Measurements from ENCODE around the gene IMPDH1. TPM values are rescaled to one million over a fixed set of nuclear protein-coding genes. Genes with fewer than 3 reads are reported as not detected.

IMPDH1 gene
- polyA plus RNA-seq, 2 of the 4 experiments (the other 2 are of a cell fraction), result 55.4 to 65.4 TPM

DNA sequence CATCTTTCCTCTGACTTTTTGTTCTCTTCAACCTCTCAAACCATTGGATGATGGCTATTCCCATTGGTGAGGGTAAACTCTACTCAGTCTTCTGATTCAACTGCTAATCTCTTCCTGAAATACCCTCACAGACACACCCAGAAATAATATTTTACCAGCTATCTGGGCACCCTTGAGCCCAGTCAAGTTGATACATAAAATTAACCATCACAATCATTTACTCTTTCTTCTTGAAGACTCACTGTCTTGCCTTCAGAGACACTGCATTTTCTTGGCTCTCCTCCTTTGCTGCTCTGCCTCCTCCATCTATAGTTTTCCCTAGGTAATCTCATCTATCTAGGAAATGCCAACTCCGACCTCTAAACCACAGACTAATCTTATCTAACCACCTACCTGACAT lies 35.7 kb downstream of the IMPDH1 start:
- POLR2A ChIA-PET, result no interaction called here
- Histone ChIP-seq H3K4me2 (no peak overlapping the region), H3K4me3 (no peak overlapping the region), H3K9me3 (no peaks in the 10 kb centered on the region), H3K27ac (no peak overlapping the region), H3K4me1 (no peaks in the 10 kb centered on the region)
- CTCF ChIA-PET, result interaction anchor here (0.8 to 38.8 kb wide), 4 partner anchors 9 to 29 kb away, joined by 3 to 800 read pairs (median 146); partner anchors contain the start of gene RBM28
- TF ChIP-seq CEBPB (IDR thresholded peaks at IDR 0.05) (no peak), HOXB13 (CRISPR knock-in tag; IDR thresholded peaks at IDR 0.05; ENCODE audit: low read depth) (no peak), RFX5 (IDR thresholded peaks at IDR 0.05) (no peak), CBX8 (IDR thresholded peaks at IDR 0.05) (no peak), CBX2 (IDR thresholded peaks at IDR 0.05; ENCODE audit: borderline replicate concordance, low read depth) (no peak), POLR2A (IDR thresholded peaks at IDR 0.05; ENCODE audit: low read length) (no peak), KDM1A (IDR thresholded peaks at IDR 0.05; ENCODE audit: low read depth) (no peak), ZSCAN20 (CRISPR knock-in tag; IDR thresholded peaks at IDR 0.05) (no peak), SREBF2 (IDR thresholded peaks at IDR 0.05) (no peak), FOSL2 (IDR thresholded peaks at IDR 0.05) (no peak), FOSL2 (CRISPR knock-in tag; IDR thresholded peaks at IDR 0.05) (no peak), ESRRA (IDR thresholded peaks at IDR 0.05; ENCODE audit: borderline replicate concordance, low read length) (no peak), KDM5A (IDR thresholded peaks at IDR 0.05) (no peak), JUNB (IDR thresholded peaks at IDR 0.05) (no peak)
- TF ChIP-seq, protein P1, sequence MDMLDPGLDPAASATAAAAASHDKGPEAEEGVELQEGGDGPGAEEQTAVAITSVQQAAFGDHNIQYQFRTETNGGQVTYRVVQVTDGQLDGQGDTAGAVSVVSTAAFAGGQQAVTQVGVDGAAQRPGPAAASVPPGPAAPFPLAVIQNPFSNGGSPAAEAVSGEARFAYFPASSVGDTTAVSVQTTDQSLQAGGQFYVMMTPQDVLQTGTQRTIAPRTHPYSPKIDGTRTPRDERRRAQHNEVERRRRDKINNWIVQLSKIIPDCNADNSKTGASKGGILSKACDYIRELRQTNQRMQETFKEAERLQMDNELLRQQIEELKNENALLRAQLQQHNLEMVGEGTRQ (IDR thresholded peaks at IDR 0.05), result no peak
- TF ChIP-seq, protein P2, sequence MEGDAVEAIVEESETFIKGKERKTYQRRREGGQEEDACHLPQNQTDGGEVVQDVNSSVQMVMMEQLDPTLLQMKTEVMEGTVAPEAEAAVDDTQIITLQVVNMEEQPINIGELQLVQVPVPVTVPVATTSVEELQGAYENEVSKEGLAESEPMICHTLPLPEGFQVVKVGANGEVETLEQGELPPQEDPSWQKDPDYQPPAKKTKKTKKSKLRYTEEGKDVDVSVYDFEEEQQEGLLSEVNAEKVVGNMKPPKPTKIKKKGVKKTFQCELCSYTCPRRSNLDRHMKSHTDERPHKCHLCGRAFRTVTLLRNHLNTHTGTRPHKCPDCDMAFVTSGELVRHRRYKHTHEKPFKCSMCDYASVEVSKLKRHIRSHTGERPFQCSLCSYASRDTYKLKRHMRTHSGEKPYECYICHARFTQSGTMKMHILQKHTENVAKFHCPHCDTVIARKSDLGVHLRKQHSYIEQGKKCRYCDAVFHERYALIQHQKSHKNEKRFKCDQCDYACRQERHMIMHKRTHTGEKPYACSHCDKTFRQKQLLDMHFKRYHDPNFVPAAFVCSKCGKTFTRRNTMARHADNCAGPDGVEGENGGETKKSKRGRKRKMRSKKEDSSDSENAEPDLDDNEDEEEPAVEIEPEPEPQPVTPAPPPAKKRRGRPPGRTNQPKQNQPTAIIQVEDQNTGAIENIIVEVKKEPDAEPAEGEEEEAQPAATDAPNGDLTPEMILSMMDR (IDR thresholded peaks at IDR 0.05), result no peak
- TF ChIP-seq, protein P3, sequence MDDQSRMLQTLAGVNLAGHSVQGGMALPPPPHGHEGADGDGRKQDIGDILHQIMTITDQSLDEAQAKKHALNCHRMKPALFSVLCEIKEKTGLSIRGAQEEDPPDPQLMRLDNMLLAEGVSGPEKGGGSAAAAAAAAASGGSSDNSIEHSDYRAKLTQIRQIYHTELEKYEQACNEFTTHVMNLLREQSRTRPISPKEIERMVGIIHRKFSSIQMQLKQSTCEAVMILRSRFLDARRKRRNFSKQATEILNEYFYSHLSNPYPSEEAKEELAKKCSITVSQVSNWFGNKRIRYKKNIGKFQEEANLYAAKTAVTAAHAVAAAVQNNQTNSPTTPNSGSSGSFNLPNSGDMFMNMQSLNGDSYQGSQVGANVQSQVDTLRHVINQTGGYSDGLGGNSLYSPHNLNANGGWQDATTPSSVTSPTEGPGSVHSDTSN (IDR thresholded peaks at IDR 0.05), result no peak
- no peak for DNase-seq (ENCODE audit: low read depth in 1 of 2, low spot score in 1 of 2)
- no peak for FAIRE-seq
- ATAC-seq, result no peak
- WGBS (ENCODE audit: missing lambda C conversion rate), result 11% methylated on average over 1 of the region's 1 CpG

DNA sequence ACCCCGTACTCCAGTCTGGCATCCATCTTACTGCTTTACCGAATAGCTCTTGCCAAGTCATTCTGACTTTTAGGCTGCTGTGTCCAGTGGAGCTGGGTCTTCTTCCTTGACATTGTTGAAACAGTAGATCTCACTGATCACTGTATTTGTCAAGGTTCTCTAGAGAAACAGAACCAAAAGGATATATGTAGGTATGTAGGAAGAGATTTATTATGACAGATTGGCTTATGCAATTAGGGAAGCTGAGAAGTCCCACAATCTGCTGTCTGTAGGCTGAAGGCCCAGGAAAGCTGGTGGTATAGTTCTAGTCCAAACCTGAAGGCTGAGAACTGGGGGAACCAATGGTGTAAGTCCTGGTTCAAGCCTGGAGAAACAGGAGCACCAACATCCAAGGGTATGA lies 36.2 kb downstream of the IMPDH1 start:
- Histone ChIP-seq H3K4me1 (no peaks in the 10 kb centered on the region), H3K27ac (no peak overlapping the region), H3K9me3 (no peaks in the 10 kb centered on the region), H3K4me3 (no peak overlapping the region), H3K4me2 (no peak overlapping the region)
- POLR2A ChIA-PET, result no interaction called here
- no peak for ATAC-seq
- TF ChIP-seq FOSL2 (IDR thresholded peaks at IDR 0.05) (no peak), FOSL2 (CRISPR knock-in tag; IDR thresholded peaks at IDR 0.05) (no peak), NR3C1 (IDR thresholded peaks at IDR 0.05) (no peak), MAFK (IDR thresholded peaks at IDR 0.05; ENCODE audit: partially characterized antibody) (no peak), ESRRA (IDR thresholded peaks at IDR 0.05; ENCODE audit: borderline replicate concordance, low read length) (no peak), RNF2 (IDR thresholded peaks at IDR 0.05; ENCODE audit: borderline replicate concordance, low read depth) (no peak), CEBPB (IDR thresholded peaks at IDR 0.05) (no peak)
- TF ChIP-seq, protein P4, sequence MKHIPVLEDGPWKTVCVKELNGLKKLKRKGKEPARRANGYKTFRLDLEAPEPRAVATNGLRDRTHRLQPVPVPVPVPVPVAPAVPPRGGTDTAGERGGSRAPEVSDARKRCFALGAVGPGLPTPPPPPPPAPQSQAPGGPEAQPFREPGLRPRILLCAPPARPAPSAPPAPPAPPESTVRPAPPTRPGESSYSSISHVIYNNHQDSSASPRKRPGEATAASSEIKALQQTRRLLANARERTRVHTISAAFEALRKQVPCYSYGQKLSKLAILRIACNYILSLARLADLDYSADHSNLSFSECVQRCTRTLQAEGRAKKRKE (CRISPR knock-in tag; IDR thresholded peaks at IDR 0.05; ENCODE audit: low read depth), result no peak
- TF ChIP-seq, protein P2 (IDR thresholded peaks at IDR 0.05), result no peak
- TF ChIP-seq, protein P5, sequence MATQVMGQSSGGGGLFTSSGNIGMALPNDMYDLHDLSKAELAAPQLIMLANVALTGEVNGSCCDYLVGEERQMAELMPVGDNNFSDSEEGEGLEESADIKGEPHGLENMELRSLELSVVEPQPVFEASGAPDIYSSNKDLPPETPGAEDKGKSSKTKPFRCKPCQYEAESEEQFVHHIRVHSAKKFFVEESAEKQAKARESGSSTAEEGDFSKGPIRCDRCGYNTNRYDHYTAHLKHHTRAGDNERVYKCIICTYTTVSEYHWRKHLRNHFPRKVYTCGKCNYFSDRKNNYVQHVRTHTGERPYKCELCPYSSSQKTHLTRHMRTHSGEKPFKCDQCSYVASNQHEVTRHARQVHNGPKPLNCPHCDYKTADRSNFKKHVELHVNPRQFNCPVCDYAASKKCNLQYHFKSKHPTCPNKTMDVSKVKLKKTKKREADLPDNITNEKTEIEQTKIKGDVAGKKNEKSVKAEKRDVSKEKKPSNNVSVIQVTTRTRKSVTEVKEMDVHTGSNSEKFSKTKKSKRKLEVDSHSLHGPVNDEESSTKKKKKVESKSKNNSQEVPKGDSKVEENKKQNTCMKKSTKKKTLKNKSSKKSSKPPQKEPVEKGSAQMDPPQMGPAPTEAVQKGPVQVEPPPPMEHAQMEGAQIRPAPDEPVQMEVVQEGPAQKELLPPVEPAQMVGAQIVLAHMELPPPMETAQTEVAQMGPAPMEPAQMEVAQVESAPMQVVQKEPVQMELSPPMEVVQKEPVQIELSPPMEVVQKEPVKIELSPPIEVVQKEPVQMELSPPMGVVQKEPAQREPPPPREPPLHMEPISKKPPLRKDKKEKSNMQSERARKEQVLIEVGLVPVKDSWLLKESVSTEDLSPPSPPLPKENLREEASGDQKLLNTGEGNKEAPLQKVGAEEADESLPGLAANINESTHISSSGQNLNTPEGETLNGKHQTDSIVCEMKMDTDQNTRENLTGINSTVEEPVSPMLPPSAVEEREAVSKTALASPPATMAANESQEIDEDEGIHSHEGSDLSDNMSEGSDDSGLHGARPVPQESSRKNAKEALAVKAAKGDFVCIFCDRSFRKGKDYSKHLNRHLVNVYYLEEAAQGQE (IDR thresholded peaks at IDR 0.05), result no peak
- no peak for DNase-seq (ENCODE audit: low read depth in 1 of 2, low spot score in 1 of 2)
- 71% methylated on average over 2 of the region's 2 CpGs for WGBS (ENCODE audit: missing lambda C conversion rate)
- no peak for FAIRE-seq
- CTCF ChIA-PET, result interaction anchor here (0.8 to 38.8 kb wide), 4 partner anchors 8 to 28 kb away, joined by 3 to 800 read pairs (median 145); partner anchors contain the start of gene RBM28
